ENCODE measurements around the gene C1QB.

- no peak for TF ChIP-seq CTCF (conservative IDR thresholded peaks at IDR 0.05; ENCODE audit: low read length)
- no peak for TF ChIP-seq EZH2phosphoT487 (IDR thresholded peaks at IDR 0.05; ENCODE audit: borderline replicate concordance)
These were observed 58.0 kb downstream of the C1QB start for GRCh38 chr1:22711071-22711470.
